Epithelial cell of esophagus (primary cell): ENCODE measurements around the gene PDIA3.
A peak's percentile ranks its signal among the peaks of the same experiment; 100 is the strongest.
"Not testable (repeated sequence)": the region's sequence is repeated elsewhere in the genome, so short reads cannot be mapped to it uniquely, and the experiment has no call there.

ENCODE experiments used
- DNase-seq: peaks from one replicate; pipeline ENCODE4 v3.0.0; 2010; ENCODE audit warnings: low read depth
- H3K4me3 ChIP-seq: 2 replicates; pipeline ENCODE4 v1.5.1; 2011; ENCODE audit warnings: mild to moderate bottlenecking, low read length, control low read depth
- TF ChIP-seq, protein P1 (sequence below): IDR thresholded peaks from 2 replicates; pipeline ENCODE4 v1.5.1; 2011; ENCODE audit warnings: low read depth, mild to moderate bottlenecking, low read length, control low read depth, inconsistent platforms; ENCODE audit not compliant: insufficient read depth; ENCODE audit errors: missing control alignments

The PDIA3 gene

DNA sequence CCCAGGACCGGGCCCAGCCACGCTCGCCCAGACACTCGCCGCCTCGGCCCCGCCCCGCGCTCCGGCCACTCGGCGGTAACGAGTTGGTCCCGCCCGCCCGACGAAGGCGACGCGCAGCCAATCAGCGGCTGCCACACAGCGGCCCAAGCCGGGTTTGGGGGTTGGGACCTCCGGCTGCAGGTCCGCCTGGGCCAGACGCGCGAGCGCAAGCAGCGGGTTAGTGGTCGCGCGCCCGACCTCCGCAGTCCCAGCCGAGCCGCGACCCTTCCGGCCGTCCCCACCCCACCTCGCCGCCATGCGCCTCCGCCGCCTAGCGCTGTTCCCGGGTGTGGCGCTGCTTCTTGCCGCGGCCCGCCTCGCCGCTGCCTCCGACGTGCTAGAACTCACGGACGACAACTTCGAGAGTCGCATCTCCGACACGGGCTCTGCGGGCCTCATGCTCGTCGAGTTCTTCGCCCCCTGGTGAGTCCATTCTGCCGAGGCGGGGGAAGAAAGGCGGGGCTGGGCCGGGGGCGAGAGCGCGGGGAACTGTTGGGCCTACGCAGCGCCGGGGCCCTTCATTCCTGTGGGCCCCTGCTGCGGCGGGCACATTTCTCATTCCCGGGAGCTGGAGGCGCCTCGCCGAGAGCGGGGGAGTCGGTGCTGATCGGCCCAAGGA is at the start of gene PDIA3:
PDIA3 (plus strand) TSS at position 194 of the 658 bp plus-strand sequence; CDS start at position 296, 102 bp downstream.
- peak within 1 kb of the TSS; percentile 71 for H3K4me3 ChIP-seq
- peak; percentile 91 for DNase-seq

DNA sequence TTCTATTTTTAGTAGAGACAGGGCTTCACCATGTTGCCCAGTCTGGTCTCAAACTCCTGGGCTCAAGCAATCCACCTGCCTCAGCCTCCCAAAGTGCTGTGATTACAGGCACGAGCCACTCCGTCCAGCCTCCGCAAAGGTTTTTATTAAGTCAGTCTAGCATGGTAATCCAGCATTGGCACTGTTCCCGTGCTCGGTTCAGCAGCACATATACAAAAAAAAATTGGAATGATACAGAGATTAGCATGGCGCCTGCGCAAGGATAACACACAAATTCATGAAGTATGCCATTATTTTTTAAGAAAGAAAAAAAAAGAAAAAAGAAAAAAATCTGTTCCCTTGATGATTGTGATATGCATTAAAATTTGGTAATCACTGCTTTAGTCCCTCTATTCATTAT is 44.1 kb upstream of the PDIA3 start:
- TF ChIP-seq, protein P1, sequence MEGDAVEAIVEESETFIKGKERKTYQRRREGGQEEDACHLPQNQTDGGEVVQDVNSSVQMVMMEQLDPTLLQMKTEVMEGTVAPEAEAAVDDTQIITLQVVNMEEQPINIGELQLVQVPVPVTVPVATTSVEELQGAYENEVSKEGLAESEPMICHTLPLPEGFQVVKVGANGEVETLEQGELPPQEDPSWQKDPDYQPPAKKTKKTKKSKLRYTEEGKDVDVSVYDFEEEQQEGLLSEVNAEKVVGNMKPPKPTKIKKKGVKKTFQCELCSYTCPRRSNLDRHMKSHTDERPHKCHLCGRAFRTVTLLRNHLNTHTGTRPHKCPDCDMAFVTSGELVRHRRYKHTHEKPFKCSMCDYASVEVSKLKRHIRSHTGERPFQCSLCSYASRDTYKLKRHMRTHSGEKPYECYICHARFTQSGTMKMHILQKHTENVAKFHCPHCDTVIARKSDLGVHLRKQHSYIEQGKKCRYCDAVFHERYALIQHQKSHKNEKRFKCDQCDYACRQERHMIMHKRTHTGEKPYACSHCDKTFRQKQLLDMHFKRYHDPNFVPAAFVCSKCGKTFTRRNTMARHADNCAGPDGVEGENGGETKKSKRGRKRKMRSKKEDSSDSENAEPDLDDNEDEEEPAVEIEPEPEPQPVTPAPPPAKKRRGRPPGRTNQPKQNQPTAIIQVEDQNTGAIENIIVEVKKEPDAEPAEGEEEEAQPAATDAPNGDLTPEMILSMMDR: no peak
- DNase-seq: no peak
- H3K4me3 ChIP-seq: no peak overlapping the region

DNA sequence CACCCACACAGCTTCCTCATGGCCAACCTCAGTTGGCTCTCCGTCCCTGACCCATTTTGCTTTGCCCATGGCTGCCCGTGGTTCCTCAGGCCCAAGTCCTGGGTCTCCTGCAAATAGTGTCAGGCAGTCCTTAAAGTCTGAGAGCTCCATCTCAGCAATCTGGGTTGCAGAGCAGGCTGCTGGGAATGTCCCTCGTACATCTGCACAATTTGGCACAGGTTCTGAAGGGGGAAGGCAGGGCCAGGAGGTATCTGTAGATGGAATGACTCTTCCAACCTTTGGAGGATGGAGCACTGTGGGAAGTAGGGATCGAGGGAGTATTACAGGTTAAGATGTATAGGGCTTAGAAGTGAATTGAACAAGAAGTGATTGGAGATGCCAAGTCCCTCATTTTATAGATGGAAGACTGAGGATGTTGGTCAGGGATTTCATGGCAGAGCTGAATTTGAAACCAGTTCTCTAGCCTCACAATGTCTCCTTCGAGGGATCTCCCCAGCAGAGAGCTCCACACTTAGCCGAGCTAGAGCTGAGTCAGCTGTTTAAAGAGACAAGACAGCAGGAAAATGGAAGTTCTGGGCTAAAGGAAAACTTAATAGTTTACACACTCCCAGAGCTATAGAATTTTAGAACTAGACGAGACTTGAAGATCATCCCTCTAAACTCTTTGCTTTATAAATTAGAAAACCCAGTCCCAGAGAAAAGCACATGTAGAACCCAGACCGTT is 43.4 kb upstream of the PDIA3 start:
- no peak overlapping the region for H3K4me3 ChIP-seq
- TF ChIP-seq, protein P1: no peak
- DNase-seq: no peak

DNA sequence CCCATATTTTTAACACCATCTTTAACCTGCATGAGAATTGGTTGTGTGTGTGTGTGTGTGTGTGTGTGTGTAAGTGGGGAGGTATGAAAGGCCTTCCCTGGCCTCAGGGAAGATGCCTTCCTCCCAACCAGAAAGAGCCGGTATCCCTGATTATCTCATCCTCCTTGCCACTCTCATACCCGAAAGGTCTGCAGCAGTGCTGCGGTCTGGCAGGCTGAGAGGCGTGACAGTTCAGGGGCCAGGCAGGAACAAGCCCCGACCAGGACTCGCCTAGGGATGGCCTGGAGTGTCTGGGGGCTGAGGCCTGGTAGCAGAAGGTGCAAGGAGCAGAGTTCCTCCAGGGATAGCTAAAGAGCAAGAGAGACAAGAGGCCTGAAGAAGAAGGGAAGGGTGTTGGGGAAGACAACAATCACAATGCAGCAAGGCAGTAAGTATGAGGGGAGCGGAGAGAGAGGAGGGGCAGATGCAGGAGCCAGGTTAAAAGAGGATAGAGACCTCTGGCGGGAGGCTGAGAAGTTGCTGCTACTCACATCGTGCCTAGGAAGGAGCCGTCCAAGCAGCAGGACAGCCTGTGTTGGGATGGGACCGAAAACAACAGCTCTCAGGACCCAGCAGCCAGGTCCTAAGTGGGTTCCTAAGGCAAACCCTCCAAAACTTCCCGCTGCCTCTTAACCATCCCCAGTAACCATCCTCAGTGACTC is 35.7 kb upstream of the PDIA3 start:
- not testable (repeated sequence) for H3K4me3 ChIP-seq, DNase-seq

DNA sequence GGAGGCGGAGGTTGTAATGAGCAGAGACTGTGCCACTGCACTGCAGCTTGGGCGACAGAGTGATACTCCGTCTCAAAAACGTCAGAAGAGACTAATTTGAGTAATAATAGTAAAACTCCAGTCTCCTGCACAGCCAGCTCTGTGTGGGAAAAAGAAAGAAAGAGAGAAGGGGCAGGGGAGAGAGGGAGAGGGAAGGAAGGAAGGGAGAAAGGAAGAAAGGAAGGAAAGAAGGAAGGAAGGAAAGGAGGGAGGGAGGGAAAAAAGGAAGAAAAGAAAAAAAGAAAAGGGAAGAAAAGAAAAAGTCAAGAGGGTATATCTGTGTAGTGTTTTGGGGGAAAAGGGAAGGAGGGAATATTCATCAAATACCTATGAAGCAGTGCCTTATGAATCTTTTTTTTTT is 23.1 kb upstream of the PDIA3 start:
- H3K4me3 ChIP-seq: no peak overlapping the region
- TF ChIP-seq, protein P1: no peak
- no peak for DNase-seq

DNA sequence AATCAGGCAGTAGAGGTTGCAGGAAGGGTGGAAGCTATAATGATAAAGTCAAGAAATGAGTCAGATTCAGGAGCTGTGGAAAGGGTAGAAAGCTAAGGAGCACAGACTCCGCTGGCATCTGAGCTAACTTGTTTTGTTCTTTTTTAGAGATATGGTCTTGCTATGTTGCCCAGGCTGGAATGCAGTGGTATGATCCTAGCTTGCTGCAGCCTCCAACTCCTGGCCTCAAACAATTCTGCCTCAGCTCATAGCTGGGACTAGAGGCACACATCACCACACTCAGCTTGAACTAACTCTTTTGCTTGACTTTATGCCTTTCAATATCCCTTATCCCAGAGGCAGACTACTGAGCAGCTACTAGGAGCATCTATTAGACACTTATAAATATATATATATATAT is 19.9 kb upstream of the PDIA3 start:
- not testable (repeated sequence) for DNase-seq

DNA sequence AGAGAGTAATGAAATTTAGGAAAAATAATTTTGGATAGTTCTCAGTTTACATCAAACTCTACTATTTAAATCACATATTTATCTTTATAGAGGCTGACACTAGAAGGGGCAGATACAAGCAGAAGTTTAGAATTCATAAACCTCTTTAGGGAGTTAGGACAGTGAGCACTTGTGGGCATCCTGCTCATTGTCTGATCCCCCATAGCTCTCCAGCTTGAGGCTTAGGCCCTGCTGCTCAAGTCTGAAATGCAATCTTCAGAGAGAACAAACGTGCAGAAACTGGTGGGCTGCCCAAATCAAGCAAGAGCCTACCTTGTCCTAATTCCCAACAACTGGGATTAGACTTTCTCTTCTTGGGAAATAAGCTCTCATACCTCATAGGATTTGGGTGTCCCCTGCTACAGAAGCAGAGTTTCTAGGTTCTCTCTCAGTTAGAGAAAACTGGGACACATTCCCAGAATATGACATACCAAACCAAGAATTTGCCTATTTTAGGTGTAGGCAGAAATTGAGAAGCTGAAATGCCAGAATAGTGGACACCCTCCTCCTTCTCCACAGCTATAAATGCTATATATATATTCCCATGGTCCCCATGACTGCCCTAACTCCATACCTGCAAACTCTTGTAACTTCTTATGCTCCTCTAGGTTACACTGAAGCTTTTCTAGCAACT is 18.0 kb upstream of the PDIA3 start:
- not testable (repeated sequence) for DNase-seq

More for the DNA sequence above, 19.9 kb upstream of the PDIA3 start:
- H3K4me3 ChIP-seq: not testable (repeated sequence)

DNA sequence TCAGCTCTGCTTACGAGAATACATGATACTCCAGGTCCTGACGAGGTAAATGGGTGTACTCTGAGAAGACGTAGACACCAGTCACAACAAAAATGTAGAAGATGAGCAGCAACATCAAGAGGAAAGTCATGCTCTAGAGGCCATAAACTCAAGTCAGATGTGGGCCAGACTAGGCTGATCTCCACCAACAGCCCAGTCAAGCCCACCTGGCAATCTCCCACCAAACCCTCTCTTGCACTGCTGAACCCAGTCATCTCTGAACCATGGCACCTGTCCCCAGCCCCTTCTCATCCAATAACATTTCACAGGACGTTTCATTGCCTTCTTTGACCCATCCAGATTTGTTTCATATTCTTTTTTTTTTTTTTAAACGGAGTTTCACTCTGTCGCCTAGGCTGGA is 10.8 kb upstream of the PDIA3 start:
- TF ChIP-seq, protein P1: no peak
- H3K4me3 ChIP-seq: no peak overlapping the region
- DNase-seq: no peak

More for the DNA sequence above, 18.0 kb upstream of the PDIA3 start:
- H3K4me3 ChIP-seq: not testable (repeated sequence)

DNA sequence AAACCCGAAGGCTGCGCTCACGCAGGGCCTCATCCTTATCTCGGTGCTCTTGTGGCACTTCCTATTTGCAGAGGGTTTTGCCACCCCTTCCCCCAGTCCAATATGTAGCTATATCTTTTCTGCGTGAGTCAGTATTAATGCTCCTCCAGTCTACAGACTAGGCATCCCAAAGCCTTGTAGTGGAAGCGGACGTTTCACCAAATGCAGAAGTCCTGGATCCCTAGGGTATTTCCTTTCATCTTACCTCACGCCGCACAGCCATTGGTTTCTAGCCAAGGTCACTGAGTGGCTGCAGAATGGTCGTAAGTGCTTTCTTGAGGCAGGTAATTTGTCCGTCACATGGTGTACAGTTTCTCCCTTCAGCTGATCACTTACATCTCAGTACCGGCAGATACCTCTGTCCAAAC is 668 bp downstream of the PDIA3 start:
- DNase-seq: peak; percentile 39
- H3K4me3 ChIP-seq: peak overlapping the region; percentile 71
